Astrocyte of the cerebellum (primary cell): ENCODE measurements around the gene ATP2B1.

Experiments
- DNase-seq: peaks from one replicate; pipeline ENCODE4 v3.0.0-alpha.2; 2011; ENCODE audit warnings: low read depth
- H3K4me3 ChIP-seq: 2 replicates; pipeline ENCODE4 v1.5.1; 2011; ENCODE audit warnings: mild to moderate bottlenecking, low read depth, low read length, moderate library complexity
- CTCF ChIP-seq: IDR thresholded peaks from 2 replicates; pipeline ENCODE4 v1.5.1; 2012; ENCODE audit warnings: low read length, low read depth, moderate library complexity, mild to moderate bottlenecking; ENCODE audit errors: missing control alignments
- in situ Hi-C: cut with HindIII; loops from 2 replicates; pipeline ENCODE4 v1.10.0; 2017; ENCODE audit warnings: low sequenced_read_pairs

Gene ATP2B1

GRCh38 chr12:89568484-89568883 lies 140.2 kb downstream of the ATP2B1 start:
- in situ Hi-C loops, result no loop called here
- no peak overlapping the region for H3K4me3 ChIP-seq
- no peak for TF ChIP-seq CTCF
- no peak for DNase-seq

- H3K4me3 ChIP-seq, result no peak overlapping the region
- in situ Hi-C loops, result no loop called here
- TF ChIP-seq CTCF, result no peak
- DNase-seq, result no peak
Observed at GRCh38 chr12:89567691-89568239, 140.9 kb downstream of the ATP2B1 start.

- in situ Hi-C loops, result no loop called here
- no peak for TF ChIP-seq CTCF
- no peak for DNase-seq
- H3K4me3 ChIP-seq, result no peak overlapping the region
Observed at GRCh38 chr12:89566615-89567014, 142.0 kb downstream of the ATP2B1 start.

GRCh38 chr12:89565002-89565401 lies 143.6 kb downstream of the ATP2B1 start:
- in situ Hi-C loops, result no loop called here
- TF ChIP-seq CTCF, result no peak
- no peak for DNase-seq
- H3K4me3 ChIP-seq, result no peak overlapping the region

- no peak for DNase-seq
- no peak overlapping the region for H3K4me3 ChIP-seq
- no peak for TF ChIP-seq CTCF
- in situ Hi-C loops, result no loop called here
Observed at GRCh38 chr12:89559753-89560152, 148.9 kb downstream of the ATP2B1 start.

- in situ Hi-C loops, result no loop called here
- H3K4me3 ChIP-seq, result no peak overlapping the region
- no peak for TF ChIP-seq CTCF
- no peak for DNase-seq
Observed at GRCh38 chr12:89556976-89557375, 151.7 kb downstream of the ATP2B1 start.

- DNase-seq, result no peak
- no peak for TF ChIP-seq CTCF
Observed at GRCh38 chr12:89552376-89552775, 156.3 kb downstream of the ATP2B1 start.

More at GRCh38 chr12:89552376-89552775, 156.3 kb downstream of the ATP2B1 start:
- H3K4me3 ChIP-seq, result no peak overlapping the region
- in situ Hi-C loops, result no loop called here
